ENCODE measurements around the gene ARMS2. TPM values are rescaled to one million over a fixed set of nuclear protein-coding genes. Genes with fewer than 3 reads are reported as not detected.

ARMS2 gene
- polyA plus RNA-seq, 1 donor from 2014 or later, result not detected

DNA sequence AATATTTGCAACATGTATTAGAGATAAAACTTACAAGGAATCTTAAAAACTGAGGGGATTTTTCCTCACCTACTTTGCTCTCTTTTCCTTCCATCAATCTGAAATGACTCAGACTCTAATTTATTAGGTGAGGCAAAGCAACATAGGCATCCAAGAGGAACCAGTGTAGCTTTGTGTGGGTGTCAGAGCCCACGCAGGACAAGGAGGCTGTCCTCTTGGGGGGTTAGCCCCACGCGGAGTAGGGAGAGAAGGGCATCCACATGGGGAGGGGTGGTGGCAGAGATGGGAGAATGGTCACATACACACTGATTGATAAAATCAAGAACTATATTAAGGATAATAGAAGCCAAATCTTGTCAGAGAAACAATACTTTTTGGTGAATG lies 33.8 kb upstream of the ARMS2 start:
- no peaks in the 10 kb centered on the region for H4K20me1 ChIP-seq (ENCODE audit: insufficient read depth)
- H3K9me3 ChIP-seq (ENCODE audit: low read length), result no peaks in the 10 kb centered on the region
- TF ChIP-seq, protein P1, sequence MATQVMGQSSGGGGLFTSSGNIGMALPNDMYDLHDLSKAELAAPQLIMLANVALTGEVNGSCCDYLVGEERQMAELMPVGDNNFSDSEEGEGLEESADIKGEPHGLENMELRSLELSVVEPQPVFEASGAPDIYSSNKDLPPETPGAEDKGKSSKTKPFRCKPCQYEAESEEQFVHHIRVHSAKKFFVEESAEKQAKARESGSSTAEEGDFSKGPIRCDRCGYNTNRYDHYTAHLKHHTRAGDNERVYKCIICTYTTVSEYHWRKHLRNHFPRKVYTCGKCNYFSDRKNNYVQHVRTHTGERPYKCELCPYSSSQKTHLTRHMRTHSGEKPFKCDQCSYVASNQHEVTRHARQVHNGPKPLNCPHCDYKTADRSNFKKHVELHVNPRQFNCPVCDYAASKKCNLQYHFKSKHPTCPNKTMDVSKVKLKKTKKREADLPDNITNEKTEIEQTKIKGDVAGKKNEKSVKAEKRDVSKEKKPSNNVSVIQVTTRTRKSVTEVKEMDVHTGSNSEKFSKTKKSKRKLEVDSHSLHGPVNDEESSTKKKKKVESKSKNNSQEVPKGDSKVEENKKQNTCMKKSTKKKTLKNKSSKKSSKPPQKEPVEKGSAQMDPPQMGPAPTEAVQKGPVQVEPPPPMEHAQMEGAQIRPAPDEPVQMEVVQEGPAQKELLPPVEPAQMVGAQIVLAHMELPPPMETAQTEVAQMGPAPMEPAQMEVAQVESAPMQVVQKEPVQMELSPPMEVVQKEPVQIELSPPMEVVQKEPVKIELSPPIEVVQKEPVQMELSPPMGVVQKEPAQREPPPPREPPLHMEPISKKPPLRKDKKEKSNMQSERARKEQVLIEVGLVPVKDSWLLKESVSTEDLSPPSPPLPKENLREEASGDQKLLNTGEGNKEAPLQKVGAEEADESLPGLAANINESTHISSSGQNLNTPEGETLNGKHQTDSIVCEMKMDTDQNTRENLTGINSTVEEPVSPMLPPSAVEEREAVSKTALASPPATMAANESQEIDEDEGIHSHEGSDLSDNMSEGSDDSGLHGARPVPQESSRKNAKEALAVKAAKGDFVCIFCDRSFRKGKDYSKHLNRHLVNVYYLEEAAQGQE (IDR thresholded peaks at IDR 0.05; ENCODE audit: borderline replicate concordance), result no peak
- TF ChIP-seq MXI1 (conservative IDR thresholded peaks at IDR 0.05; ENCODE audit: poor library complexity, severe bottlenecking) (no peak), TAF1 (IDR thresholded peaks at IDR 0.05; ENCODE audit: low read depth) (no peak), EP300 (conservative IDR thresholded peaks at IDR 0.05; ENCODE audit: poor library complexity, severe bottlenecking) (no peak), RAD21 (conservative IDR thresholded peaks at IDR 0.05) (no peak), SMC3 (conservative IDR thresholded peaks at IDR 0.05; ENCODE audit: poor library complexity) (no peak), EZH2 (IDR thresholded peaks at IDR 0.05; ENCODE audit: borderline replicate concordance, insufficient read depth, low read length, poor library complexity, severe bottlenecking) (no peak), POLR2AphosphoS5 (IDR thresholded peaks at IDR 0.05) (no peak)
- TF ChIP-seq, protein P2, sequence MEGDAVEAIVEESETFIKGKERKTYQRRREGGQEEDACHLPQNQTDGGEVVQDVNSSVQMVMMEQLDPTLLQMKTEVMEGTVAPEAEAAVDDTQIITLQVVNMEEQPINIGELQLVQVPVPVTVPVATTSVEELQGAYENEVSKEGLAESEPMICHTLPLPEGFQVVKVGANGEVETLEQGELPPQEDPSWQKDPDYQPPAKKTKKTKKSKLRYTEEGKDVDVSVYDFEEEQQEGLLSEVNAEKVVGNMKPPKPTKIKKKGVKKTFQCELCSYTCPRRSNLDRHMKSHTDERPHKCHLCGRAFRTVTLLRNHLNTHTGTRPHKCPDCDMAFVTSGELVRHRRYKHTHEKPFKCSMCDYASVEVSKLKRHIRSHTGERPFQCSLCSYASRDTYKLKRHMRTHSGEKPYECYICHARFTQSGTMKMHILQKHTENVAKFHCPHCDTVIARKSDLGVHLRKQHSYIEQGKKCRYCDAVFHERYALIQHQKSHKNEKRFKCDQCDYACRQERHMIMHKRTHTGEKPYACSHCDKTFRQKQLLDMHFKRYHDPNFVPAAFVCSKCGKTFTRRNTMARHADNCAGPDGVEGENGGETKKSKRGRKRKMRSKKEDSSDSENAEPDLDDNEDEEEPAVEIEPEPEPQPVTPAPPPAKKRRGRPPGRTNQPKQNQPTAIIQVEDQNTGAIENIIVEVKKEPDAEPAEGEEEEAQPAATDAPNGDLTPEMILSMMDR (IDR thresholded peaks at IDR 0.05; ENCODE audit: poor library complexity, severe bottlenecking), result no peak
- no peak overlapping the region for H2AFZ ChIP-seq (ENCODE audit: low read depth, low read length)
- H3K36me3 ChIP-seq (ENCODE audit: insufficient read depth, low read length), result no peaks in the 10 kb centered on the region
- no peak overlapping the region for H3K27ac ChIP-seq (ENCODE audit: low read length)
- no peak overlapping the region for H3K9ac ChIP-seq (ENCODE audit: low read length)
- H3F3A ChIP-seq (ENCODE audit: insufficient read depth, low read length, poor library complexity, severe bottlenecking), result no peaks in the 10 kb centered on the region
- H3K27me3 ChIP-seq (ENCODE audit: insufficient read depth, low read depth, low read length), result no peaks in the 10 kb centered on the region
- no peak overlapping the region for H3K4me3 ChIP-seq (ENCODE audit: low read length)
- H3K79me2 ChIP-seq (replicated peaks; ENCODE audit: insufficient read depth, low read length), result no peaks in the 10 kb centered on the region
- H3K4me2 ChIP-seq (ENCODE audit: low read length), result no peak overlapping the region
- H3K9me2 ChIP-seq (ENCODE audit: insufficient read depth, low read length), result no peaks in the 10 kb centered on the region

DNA sequence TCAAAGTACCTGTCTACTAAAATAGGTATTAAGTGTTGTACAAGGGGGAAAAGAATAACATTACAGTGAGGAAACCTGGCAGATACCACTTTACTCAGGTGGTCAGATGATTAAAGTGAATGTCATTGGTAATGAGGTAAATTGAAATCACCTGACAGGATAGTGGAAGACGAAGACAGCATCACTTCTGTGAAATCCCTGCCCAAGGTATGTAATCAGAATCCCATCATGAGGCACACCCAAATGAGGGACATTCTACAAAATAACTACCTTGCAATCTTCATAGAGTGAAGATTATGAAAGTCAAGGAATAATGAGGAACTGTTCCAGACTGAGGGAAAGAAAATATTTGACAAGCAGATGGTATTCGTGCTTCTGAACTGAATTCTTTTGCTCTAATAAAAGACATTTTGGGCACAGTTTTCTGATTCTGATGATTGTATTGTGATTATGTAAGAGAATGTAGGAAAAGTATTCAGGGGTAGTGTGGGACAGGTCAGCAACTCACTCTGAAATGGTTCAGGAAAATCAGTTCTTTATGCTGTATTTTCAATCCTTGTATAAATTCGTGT lies 33.3 kb upstream of the ARMS2 start:
- no peaks in the 10 kb centered on the region for H3K36me3 ChIP-seq (ENCODE audit: insufficient read depth, low read length)
- no peak for TF ChIP-seq MXI1 (conservative IDR thresholded peaks at IDR 0.05; ENCODE audit: poor library complexity, severe bottlenecking)
- no peak for TF ChIP-seq POLR2AphosphoS5 (IDR thresholded peaks at IDR 0.05)
- TF ChIP-seq EZH2 (IDR thresholded peaks at IDR 0.05; ENCODE audit: borderline replicate concordance, insufficient read depth, low read length, poor library complexity, severe bottlenecking), result no peak
- TF ChIP-seq EP300 (conservative IDR thresholded peaks at IDR 0.05; ENCODE audit: poor library complexity, severe bottlenecking), result no peak
- TF ChIP-seq, protein P2 (IDR thresholded peaks at IDR 0.05; ENCODE audit: poor library complexity, severe bottlenecking), result no peak
- H3K27me3 ChIP-seq (ENCODE audit: insufficient read depth, low read depth, low read length), result no peaks in the 10 kb centered on the region
- H3K4me2 ChIP-seq (ENCODE audit: low read length), result no peak overlapping the region
- H3K79me2 ChIP-seq (replicated peaks; ENCODE audit: insufficient read depth, low read length), result no peaks in the 10 kb centered on the region
- H4K20me1 ChIP-seq (ENCODE audit: insufficient read depth), result no peaks in the 10 kb centered on the region
- no peaks in the 10 kb centered on the region for H3K9me2 ChIP-seq (ENCODE audit: insufficient read depth, low read length)
- no peak overlapping the region for H3K9ac ChIP-seq (ENCODE audit: low read length)
- no peaks in the 10 kb centered on the region for H3F3A ChIP-seq (ENCODE audit: insufficient read depth, low read length, poor library complexity, severe bottlenecking)
- no peaks in the 10 kb centered on the region for H3K9me3 ChIP-seq (ENCODE audit: low read length)
- H2AFZ ChIP-seq (ENCODE audit: low read depth, low read length), result no peak overlapping the region
- H3K4me3 ChIP-seq (ENCODE audit: low read length), result no peak overlapping the region
- H3K27ac ChIP-seq (ENCODE audit: low read length), result no peak overlapping the region

Measured in neural cell (in vitro differentiated cells).